Stomach (tissue), 4 donors: Measurements from ENCODE around the gene SLC25A26.

Experiments used
- EP300 ChIP-seq: sonication (generic); formaldehyde crosslinking; IDR thresholded peaks from one replicate; pipeline ENCODE4 v1.6.1; 2017; ENCODE audit warnings: antibody characterized with exemption
- POLR2A ChIP-seq, 4 donors: fragments of 450-650 bp; IDR thresholded peaks; one replicate each; pipeline ENCODE4 v1.6.1; 2016; ENCODE audit warnings: antibody characterized with exemption in 4 of 4, control low read depth in 2 of 4, mild to moderate bottlenecking in 1 of 4, moderate library complexity in 1 of 4
- TF ChIP-seq, protein P1 (sequence below), 7 experiments: fragments of 450-650 bp in 4 of 7; fragments of 200-600 bp in 3 of 7; sonication (generic) in 3 of 7; IDR thresholded peaks; one replicate each; pipeline ENCODE4 v1.5.1; 2016 to 2019; ENCODE audit warnings: antibody characterized with exemption in 7 of 7, control low read depth in 2 of 7, mild to moderate bottlenecking in 1 of 7

DNA sequence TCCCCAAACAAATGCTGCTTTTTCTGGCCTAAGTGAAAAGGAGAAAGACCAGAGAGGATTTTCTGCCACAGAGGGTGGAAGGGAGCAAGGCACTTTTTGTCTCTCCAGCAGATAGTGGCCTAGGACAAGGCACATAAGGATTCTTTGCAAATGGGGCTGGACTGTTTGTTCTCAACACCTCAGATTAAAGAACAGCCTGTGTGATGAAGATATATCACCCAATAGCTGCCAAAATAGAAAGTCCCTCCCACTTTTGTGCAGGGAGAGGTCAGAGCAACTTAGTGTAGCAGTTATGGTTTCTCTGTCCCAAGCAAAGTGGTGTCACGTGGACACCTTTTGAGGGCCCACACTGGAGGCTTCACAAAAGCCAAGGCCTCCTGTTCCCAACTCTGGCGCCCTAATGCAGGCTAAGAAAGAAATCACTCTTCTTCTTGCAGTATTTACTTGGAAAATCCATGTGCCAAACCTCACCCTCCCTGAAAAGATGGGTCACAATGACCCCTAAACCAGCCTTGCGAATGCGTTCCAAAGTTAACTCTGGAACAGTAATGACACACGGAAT is 195.1 kb downstream of the SLC25A26 start:
- TF ChIP-seq, protein P1, sequence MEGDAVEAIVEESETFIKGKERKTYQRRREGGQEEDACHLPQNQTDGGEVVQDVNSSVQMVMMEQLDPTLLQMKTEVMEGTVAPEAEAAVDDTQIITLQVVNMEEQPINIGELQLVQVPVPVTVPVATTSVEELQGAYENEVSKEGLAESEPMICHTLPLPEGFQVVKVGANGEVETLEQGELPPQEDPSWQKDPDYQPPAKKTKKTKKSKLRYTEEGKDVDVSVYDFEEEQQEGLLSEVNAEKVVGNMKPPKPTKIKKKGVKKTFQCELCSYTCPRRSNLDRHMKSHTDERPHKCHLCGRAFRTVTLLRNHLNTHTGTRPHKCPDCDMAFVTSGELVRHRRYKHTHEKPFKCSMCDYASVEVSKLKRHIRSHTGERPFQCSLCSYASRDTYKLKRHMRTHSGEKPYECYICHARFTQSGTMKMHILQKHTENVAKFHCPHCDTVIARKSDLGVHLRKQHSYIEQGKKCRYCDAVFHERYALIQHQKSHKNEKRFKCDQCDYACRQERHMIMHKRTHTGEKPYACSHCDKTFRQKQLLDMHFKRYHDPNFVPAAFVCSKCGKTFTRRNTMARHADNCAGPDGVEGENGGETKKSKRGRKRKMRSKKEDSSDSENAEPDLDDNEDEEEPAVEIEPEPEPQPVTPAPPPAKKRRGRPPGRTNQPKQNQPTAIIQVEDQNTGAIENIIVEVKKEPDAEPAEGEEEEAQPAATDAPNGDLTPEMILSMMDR (IDR thresholded peaks at IDR 0.05), result no peak
- TF ChIP-seq POLR2A (IDR thresholded peaks at IDR 0.05) (no peak), EP300 (no peak)
